SJCRH30 (cell line): ENCODE data around the gene ETFB. TPM values are rescaled to one million over a fixed set of nuclear protein-coding genes. Genes with fewer than 3 reads are reported as not detected.
A peak's percentile ranks its signal among the peaks of the same experiment; 100 is the strongest.

ENCODE experiments used
- DNase-seq, 2 experiments: peaks; one replicate each; pipeline ENCODE4 v3.0.0-alpha.2; 2015 to 2020
- H3K27ac ChIP-seq: fragments of 250-450 bp; sonication (Bioruptor Pico); 2 replicates; pipeline ENCODE4 v1.5.1; 2020; ENCODE audit warnings: mild to moderate bottlenecking, moderate library complexity
- H3K27me3 ChIP-seq: fragments of 250-450 bp; sonication (Bioruptor Pico); 2 replicates; pipeline ENCODE4 v1.5.1; 2020; ENCODE audit warnings: mild to moderate bottlenecking, moderate library complexity
- H3K36me3 ChIP-seq: fragments of 250-450 bp; sonication (Bioruptor Pico); 2 replicates; pipeline ENCODE4 v1.5.1; 2020; ENCODE audit warnings: mild to moderate bottlenecking, moderate library complexity
- H3K4me1 ChIP-seq: fragments of 250-450 bp; sonication (Bioruptor Pico); 2 replicates; pipeline ENCODE4 v1.5.1; 2020; ENCODE audit warnings: mild to moderate bottlenecking, moderate library complexity
- H3K4me3 ChIP-seq: fragments of 250-450 bp; sonication (Bioruptor Pico); 2 replicates; pipeline ENCODE4 v1.5.1; 2020; ENCODE audit warnings: mild to moderate bottlenecking, moderate library complexity
- H3K9me3 ChIP-seq: fragments of 250-450 bp; sonication (Bioruptor Pico); replicated peaks from 2 replicates; pipeline ENCODE4 v1.5.1; 2020; ENCODE audit warnings: mild to moderate bottlenecking, moderate library complexity
- total RNA-seq: library from RNA; depleted of rRNA; stranded (reverse); fragments of >200 nt; shearing (Covaris generic); gene quantifications from 2 replicates; pipeline ENCODE4 v1.2.3, GENCODE V29; 2014

Gene ETFB
- total RNA-seq, 1 experiment from 2014 or later, result 18.6 TPM

- Histone ChIP-seq H3K36me3 (no peaks in the 10 kb centered on the region), H3K27ac (peak overlapping the region; percentile 99), H3K9me3 (no peaks in the 10 kb centered on the region), H3K4me3 (peak overlapping the region; percentile 68), H3K27me3 (no peaks in the 10 kb centered on the region), H3K4me1 (peaks cover 7% of the 10 kb centered on the region; the same call in 1 of the 2 replicates)
- peak; percentile 95 for DNase-seq
Observed at GRCh38 chr19:51366389-51367254, 434 bp upstream of the ETFB start.

GRCh38 chr19:51365211-51365964, 800 bp downstream of the ETFB start:
- DNase-seq, result peak in 1 of 2 experiments; percentile 19
- H3K4me1 ChIP-seq, result peaks cover 7% of the 10 kb centered on the region; the same call in 1 of the 2 replicates

GRCh38 chr19:51364200-51365106, 1.7 kb downstream of the ETFB start:
- Histone ChIP-seq H3K27me3 (no peaks in the 10 kb centered on the region), H3K27ac (no peak overlapping the region), H3K36me3 (no peaks in the 10 kb centered on the region), H3K9me3 (no peaks in the 10 kb centered on the region), H3K4me3 (no peak overlapping the region), H3K4me1 (peaks cover 7% of the 10 kb centered on the region; the same call in 1 of the 2 replicates)
- DNase-seq, result no peak

More at GRCh38 chr19:51365211-51365964, 800 bp downstream of the ETFB start:
- H3K9me3 ChIP-seq, result no peaks in the 10 kb centered on the region
- H3K4me3 ChIP-seq, result peak overlapping the region; percentile 68
- H3K36me3 ChIP-seq, result no peaks in the 10 kb centered on the region
- H3K27ac ChIP-seq, result peak overlapping the region; percentile 99
- no peaks in the 10 kb centered on the region for H3K27me3 ChIP-seq

- DNase-seq, result no peak
- Histone ChIP-seq H3K27me3 (no peaks in the 10 kb centered on the region), H3K9me3 (no peaks in the 10 kb centered on the region), H3K36me3 (no peaks in the 10 kb centered on the region), H3K27ac (no peak overlapping the region), H3K4me1 (no peaks in the 10 kb centered on the region), H3K4me3 (no peak overlapping the region)
Observed at GRCh38 chr19:51361239-51361638, 4.9 kb downstream of the ETFB start.

- H3K4me1 ChIP-seq, result no peaks in the 10 kb centered on the region
- H3K27ac ChIP-seq, result no peak overlapping the region
- no peaks in the 10 kb centered on the region for H3K9me3 ChIP-seq
- no peaks in the 10 kb centered on the region for H3K27me3 ChIP-seq
- no peak for DNase-seq
- no peaks in the 10 kb centered on the region for H3K36me3 ChIP-seq
- no peak overlapping the region for H3K4me3 ChIP-seq
Observed at GRCh38 chr19:51359294-51359693, 6.9 kb downstream of the ETFB start.

- no peaks in the 10 kb centered on the region for H3K27me3 ChIP-seq
- H3K9me3 ChIP-seq, result no peaks in the 10 kb centered on the region
- DNase-seq, result no peak
- no peak overlapping the region for H3K4me3 ChIP-seq
- H3K4me1 ChIP-seq, result no peaks in the 10 kb centered on the region
- no peaks in the 10 kb centered on the region for H3K36me3 ChIP-seq
- no peak overlapping the region for H3K27ac ChIP-seq
Observed at GRCh38 chr19:51357952-51358351, 8.2 kb downstream of the ETFB start.

- no peak for DNase-seq
- no peaks in the 10 kb centered on the region for H3K36me3 ChIP-seq
Observed at GRCh38 chr19:51356159-51356801, 9.9 kb downstream of the ETFB start.

GRCh38 chr19:51354742-51355148, 11.4 kb downstream of the ETFB start:
- H3K27me3 ChIP-seq, result no peaks in the 10 kb centered on the region
- H3K9me3 ChIP-seq, result no peaks in the 10 kb centered on the region
- H3K4me1 ChIP-seq, result peaks cover 11% of the 10 kb centered on the region; the same call in 1 of the 2 replicates
- no peaks in the 10 kb centered on the region for H3K36me3 ChIP-seq
- H3K4me3 ChIP-seq, result no peak overlapping the region
- H3K27ac ChIP-seq, result peak overlapping the region; percentile 62
- peak; percentile 76 to 84 for DNase-seq

More at GRCh38 chr19:51356159-51356801, 9.9 kb downstream of the ETFB start:
- H3K4me3 ChIP-seq, result no peak overlapping the region
- H3K4me1 ChIP-seq, result no peaks in the 10 kb centered on the region
- no peak overlapping the region for H3K27ac ChIP-seq
- no peaks in the 10 kb centered on the region for H3K27me3 ChIP-seq
- no peaks in the 10 kb centered on the region for H3K9me3 ChIP-seq

- H3K27me3 ChIP-seq, result no peaks in the 10 kb centered on the region
- H3K27ac ChIP-seq, result peak overlapping the region; percentile 62
- H3K36me3 ChIP-seq, result no peaks in the 10 kb centered on the region
- H3K9me3 ChIP-seq, result no peaks in the 10 kb centered on the region
- peak; percentile 23 to 26 for DNase-seq
- H3K4me1 ChIP-seq, result peaks cover 11% of the 10 kb centered on the region; the same call in 1 of the 2 replicates
- H3K4me3 ChIP-seq, result no peak overlapping the region
Observed at GRCh38 chr19:51354103-51354741, 12.0 kb downstream of the ETFB start.

GRCh38 chr19:51352783-51353360, 13.3 kb downstream of the ETFB start:
- Histone ChIP-seq H3K9me3 (no peaks in the 10 kb centered on the region), H3K27me3 (no peaks in the 10 kb centered on the region), H3K27ac (no peak overlapping the region), H3K4me3 (no peak overlapping the region), H3K36me3 (no peaks in the 10 kb centered on the region), H3K4me1 (peaks cover 11% of the 10 kb centered on the region; the same call in 1 of the 2 replicates)
- DNase-seq, result no peak

GRCh38 chr19:51351266-51351990, 14.8 kb downstream of the ETFB start:
- Histone ChIP-seq H3K36me3 (no peaks in the 10 kb centered on the region), H3K27me3 (no peaks in the 10 kb centered on the region), H3K27ac (peak overlapping the region; percentile 41), H3K4me1 (peaks cover 11% of the 10 kb centered on the region; the same call in 1 of the 2 replicates), H3K9me3 (no peaks in the 10 kb centered on the region), H3K4me3 (no peak overlapping the region)
- DNase-seq, result no peak

GRCh38 chr19:51347209-51347928, 18.8 kb downstream of the ETFB start:
- no peak for DNase-seq
- H3K27me3 ChIP-seq, result no peaks in the 10 kb centered on the region
- H3K4me1 ChIP-seq, result peaks cover 11% of the 10 kb centered on the region; the same call in 1 of the 2 replicates
- H3K27ac ChIP-seq, result no peak overlapping the region
- no peak overlapping the region for H3K4me3 ChIP-seq
- no peaks in the 10 kb centered on the region for H3K36me3 ChIP-seq
- H3K9me3 ChIP-seq, result no peaks in the 10 kb centered on the region
